Stimulated activated CD4-positive, alpha-beta T cell treated with anti-CD3 and anti-CD28 coated beads, Interleukin-4, amount 100 ng/mL, for 24 hours (primary cell): ENCODE measurements around the gene RPH3AL.
A peak's percentile ranks its signal among the peaks of the same experiment; 100 is the strongest.

Source experiments
- DNase-seq: peaks from one replicate; pipeline ENCODE4 v3.0.0-alpha.2; 2020

RPH3AL gene

GRCh38 chr17:352421-353212 is at the start of gene RPH3AL:
RPH3AL (minus strand) TSS chr17:352807; CDS start chr17:327543, 25,264 bp downstream.
- DNase-seq = no peak

GRCh38 chr17:400257-400656 is 47.6 kb upstream of the RPH3AL start:
- no peak for DNase-seq

- DNase-seq = no peak
Observed at GRCh38 chr17:396788-397187, 44.2 kb upstream of the RPH3AL start.

- no peak for DNase-seq
Observed at GRCh38 chr17:395974-396373, 43.4 kb upstream of the RPH3AL start.

- no peak for DNase-seq
Observed at GRCh38 chr17:395179-395578, 42.6 kb upstream of the RPH3AL start.

GRCh38 chr17:394718-395095 is 42.1 kb upstream of the RPH3AL start:
- DNase-seq = no peak

GRCh38 chr17:393806-394717 is 41.5 kb upstream of the RPH3AL start:
- no peak for DNase-seq

GRCh38 chr17:391850-392249 is 39.2 kb upstream of the RPH3AL start:
- no peak for DNase-seq

- no peak for DNase-seq
Observed at GRCh38 chr17:390025-390424, 37.4 kb upstream of the RPH3AL start.

- DNase-seq = no peak
Observed at GRCh38 chr17:388087-388486, 35.5 kb upstream of the RPH3AL start.

GRCh38 chr17:386141-386876 is 33.7 kb upstream of the RPH3AL start:
- DNase-seq = peak; percentile 72

- no peak for DNase-seq
Observed at GRCh38 chr17:385836-386140, 33.2 kb upstream of the RPH3AL start.

GRCh38 chr17:385178-385835 is 32.7 kb upstream of the RPH3AL start:
- no peak for DNase-seq

- DNase-seq = no peak
Observed at GRCh38 chr17:384622-385177, 32.1 kb upstream of the RPH3AL start.

- DNase-seq = no peak
Observed at GRCh38 chr17:383771-384621, 31.4 kb upstream of the RPH3AL start.

- no peak for DNase-seq
Observed at GRCh38 chr17:382644-383533, 30.3 kb upstream of the RPH3AL start.

GRCh38 chr17:381941-382643 is 29.5 kb upstream of the RPH3AL start:
- no peak for DNase-seq

- no peak for DNase-seq
Observed at GRCh38 chr17:381516-381915, 28.9 kb upstream of the RPH3AL start.

GRCh38 chr17:379531-380465 is 27.2 kb upstream of the RPH3AL start:
- DNase-seq = no peak
